HFFc6 (cell line): ENCODE results near the gene SIGLEC7. TPM values are rescaled to one million over a fixed set of nuclear protein-coding genes. Genes with fewer than 3 reads are reported as not detected.

Experiments
- DNase-seq: peaks from one replicate; pipeline ENCODE4 v3.0.0-alpha.2; 2018
- H3K27ac Mint-ChIP-seq: 2 replicates; pipeline ENCODE4 v1.8.0; 2020; ENCODE audit warnings: mild to moderate bottlenecking, mixed read lengths
- H3K27me3 Mint-ChIP-seq: 2 replicates; pipeline ENCODE4 v1.8.0; 2021; ENCODE audit warnings: mild to moderate bottlenecking, moderate library complexity, mixed read lengths; ENCODE audit not compliant: insufficient read depth
- H3K36me3 Mint-ChIP-seq: 2 replicates; pipeline ENCODE4 v1.8.0; 2021; ENCODE audit warnings: low read depth, mixed read lengths
- H3K4me1 Mint-ChIP-seq: 2 replicates; pipeline ENCODE4 v1.8.0; 2020; ENCODE audit warnings: low read depth, mixed read lengths
- H3K4me3 Mint-ChIP-seq: 2 replicates; pipeline ENCODE4 v1.8.0; 2020; ENCODE audit warnings: mild to moderate bottlenecking, moderate library complexity, mixed read lengths
- H3K9me3 Mint-ChIP-seq: 2 replicates; pipeline ENCODE4 v1.8.0; 2020; ENCODE audit warnings: mild to moderate bottlenecking, mixed read lengths
- total RNA-seq, 6 experiments: library from RNA; stranded (reverse); fragmentation: NEBNext Ultra II Directional; extraction: Animal tissue kit (Norgen Biotek cat#: 25700); gene quantifications; 2 replicates in 1 of 6; 3 replicates in 5 of 6; pipeline ENCODE4 v1.2.3, GENCODE V29; 2021
- TF ChIP-seq, protein P1 (sequence below): fragments of 200-600 bp; sonication (generic); IDR thresholded peaks from 2 replicates; pipeline ENCODE4 v1.5.0; 2021; ENCODE audit warnings: antibody characterized with exemption, mild to moderate bottlenecking

SIGLEC7 gene
- total RNA-seq, 6 experiments from 2014 or later, result not detected

DNA sequence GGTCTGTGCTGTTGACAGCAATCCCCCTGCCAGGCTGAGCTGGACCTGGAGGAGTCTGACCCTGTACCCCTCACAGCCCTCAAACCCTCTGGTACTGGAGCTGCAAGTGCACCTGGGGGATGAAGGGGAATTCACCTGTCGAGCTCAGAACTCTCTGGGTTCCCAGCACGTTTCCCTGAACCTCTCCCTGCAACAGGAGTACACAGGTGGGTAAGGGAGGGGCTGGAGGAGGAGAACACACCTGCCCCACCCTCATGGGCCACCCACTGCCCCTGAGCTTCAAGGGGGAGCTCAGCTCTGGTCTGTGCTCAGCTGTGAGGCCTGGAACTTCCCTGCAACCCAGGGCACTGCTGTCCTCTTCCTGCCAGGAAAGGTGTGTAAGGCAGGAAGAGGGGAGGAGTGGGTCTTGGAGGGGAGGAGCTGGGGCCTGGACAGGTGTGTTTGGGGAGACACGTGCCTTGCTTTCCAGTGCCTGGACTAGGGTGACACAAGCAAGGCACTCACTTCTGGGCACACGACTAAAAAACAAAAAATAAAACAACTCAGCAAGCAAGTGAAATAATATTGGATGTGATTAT lies 3.9 kb downstream of the SIGLEC7 start:
- no peak overlapping the region for H3K4me3 Mint-ChIP-seq
- peaks cover 12% of the 10 kb centered on the region for H3K9me3 Mint-ChIP-seq
- peaks cover 13% of the 10 kb centered on the region for H3K27me3 Mint-ChIP-seq
- no peak for DNase-seq
- no peaks in the 10 kb centered on the region for H3K4me1 Mint-ChIP-seq
- H3K36me3 Mint-ChIP-seq, result no peaks in the 10 kb centered on the region
- no peak overlapping the region for H3K27ac Mint-ChIP-seq
- TF ChIP-seq, protein P1, sequence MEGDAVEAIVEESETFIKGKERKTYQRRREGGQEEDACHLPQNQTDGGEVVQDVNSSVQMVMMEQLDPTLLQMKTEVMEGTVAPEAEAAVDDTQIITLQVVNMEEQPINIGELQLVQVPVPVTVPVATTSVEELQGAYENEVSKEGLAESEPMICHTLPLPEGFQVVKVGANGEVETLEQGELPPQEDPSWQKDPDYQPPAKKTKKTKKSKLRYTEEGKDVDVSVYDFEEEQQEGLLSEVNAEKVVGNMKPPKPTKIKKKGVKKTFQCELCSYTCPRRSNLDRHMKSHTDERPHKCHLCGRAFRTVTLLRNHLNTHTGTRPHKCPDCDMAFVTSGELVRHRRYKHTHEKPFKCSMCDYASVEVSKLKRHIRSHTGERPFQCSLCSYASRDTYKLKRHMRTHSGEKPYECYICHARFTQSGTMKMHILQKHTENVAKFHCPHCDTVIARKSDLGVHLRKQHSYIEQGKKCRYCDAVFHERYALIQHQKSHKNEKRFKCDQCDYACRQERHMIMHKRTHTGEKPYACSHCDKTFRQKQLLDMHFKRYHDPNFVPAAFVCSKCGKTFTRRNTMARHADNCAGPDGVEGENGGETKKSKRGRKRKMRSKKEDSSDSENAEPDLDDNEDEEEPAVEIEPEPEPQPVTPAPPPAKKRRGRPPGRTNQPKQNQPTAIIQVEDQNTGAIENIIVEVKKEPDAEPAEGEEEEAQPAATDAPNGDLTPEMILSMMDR, result no peak

DNA sequence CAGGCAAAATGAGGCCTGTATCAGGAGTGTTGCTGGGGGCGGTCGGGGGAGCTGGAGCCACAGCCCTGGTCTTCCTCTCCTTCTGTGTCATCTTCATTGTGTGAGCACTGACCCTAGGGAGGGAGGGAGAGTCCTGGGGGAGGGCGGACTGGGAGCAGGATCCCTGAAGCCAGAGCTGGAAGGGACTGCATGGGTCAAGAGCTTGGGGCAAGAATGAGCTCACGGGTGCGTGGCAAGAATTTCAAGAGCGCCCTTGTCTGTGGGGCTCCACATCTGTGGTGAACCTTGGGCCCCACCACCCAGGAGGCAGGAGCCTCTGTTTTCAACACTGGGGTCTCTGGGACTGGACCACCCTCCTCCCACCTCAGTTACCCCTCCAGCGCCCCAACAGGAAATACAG lies 4.7 kb downstream of the SIGLEC7 start:
- H3K36me3 Mint-ChIP-seq, result no peaks in the 10 kb centered on the region

DNA sequence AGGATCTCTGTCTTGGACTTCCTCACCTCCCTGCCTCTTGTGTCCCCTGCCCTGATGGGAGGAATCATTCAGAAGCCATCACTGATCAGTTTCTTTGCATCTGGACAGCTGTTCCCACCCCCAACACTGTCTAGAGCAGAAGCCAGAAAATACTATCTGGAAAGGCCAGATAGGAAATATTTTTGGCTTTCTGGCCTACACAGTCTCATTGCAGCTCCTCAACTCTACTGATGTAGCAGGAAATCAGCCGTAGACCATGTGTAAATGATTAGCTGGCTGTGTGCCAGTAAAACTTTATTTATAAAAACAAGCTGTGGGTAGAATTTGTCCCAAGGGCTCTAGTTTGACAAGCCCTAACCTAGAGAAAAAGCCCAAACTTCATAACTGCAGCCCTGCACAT lies 5.6 kb downstream of the SIGLEC7 start:
- H3K4me1 Mint-ChIP-seq, result no peaks in the 10 kb centered on the region
- no peak overlapping the region for H3K27ac Mint-ChIP-seq
- H3K36me3 Mint-ChIP-seq, result no peaks in the 10 kb centered on the region
- TF ChIP-seq, protein P1, result no peak
- peaks cover 15% of the 10 kb centered on the region for H3K9me3 Mint-ChIP-seq
- peaks cover 6% of the 10 kb centered on the region for H3K27me3 Mint-ChIP-seq
- H3K4me3 Mint-ChIP-seq, result no peak overlapping the region
- no peak for DNase-seq

More for the DNA sequence above, 4.7 kb downstream of the SIGLEC7 start:
- TF ChIP-seq, protein P1, result no peak
- DNase-seq, result no peak
- Mint-ChIP-seq H3K27me3 (peaks cover 9% of the 10 kb centered on the region), H3K4me3 (no peak overlapping the region), H3K4me1 (no peaks in the 10 kb centered on the region), H3K27ac (no peak overlapping the region), H3K9me3 (peaks cover 15% of the 10 kb centered on the region)

DNA sequence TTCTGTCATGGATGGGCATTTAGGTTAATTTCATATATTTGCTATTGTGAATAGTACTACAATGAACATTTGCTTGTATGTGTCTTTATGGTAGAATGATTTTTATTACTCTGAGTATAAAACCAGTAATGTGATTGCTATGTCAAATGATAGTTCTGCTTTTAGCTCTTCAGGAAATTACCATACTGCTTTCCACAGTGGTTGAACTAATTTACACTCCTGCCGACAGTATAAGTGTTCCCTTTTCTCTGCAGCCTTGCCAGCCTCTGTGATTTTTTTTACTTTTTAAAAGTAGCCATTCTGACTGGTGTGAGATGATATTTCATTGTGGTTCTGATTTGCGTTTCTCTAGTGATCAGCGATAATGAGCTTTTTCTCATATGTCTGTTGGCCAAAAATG lies 6.5 kb downstream of the SIGLEC7 start:
- Mint-ChIP-seq H3K27ac (no peak overlapping the region), H3K9me3 (peaks cover 20% of the 10 kb centered on the region), H3K4me1 (no peaks in the 10 kb centered on the region), H3K27me3 (peaks cover 6% of the 10 kb centered on the region), H3K36me3 (no peaks in the 10 kb centered on the region), H3K4me3 (no peak overlapping the region)
- TF ChIP-seq, protein P1, result no peak
- no peak for DNase-seq

DNA sequence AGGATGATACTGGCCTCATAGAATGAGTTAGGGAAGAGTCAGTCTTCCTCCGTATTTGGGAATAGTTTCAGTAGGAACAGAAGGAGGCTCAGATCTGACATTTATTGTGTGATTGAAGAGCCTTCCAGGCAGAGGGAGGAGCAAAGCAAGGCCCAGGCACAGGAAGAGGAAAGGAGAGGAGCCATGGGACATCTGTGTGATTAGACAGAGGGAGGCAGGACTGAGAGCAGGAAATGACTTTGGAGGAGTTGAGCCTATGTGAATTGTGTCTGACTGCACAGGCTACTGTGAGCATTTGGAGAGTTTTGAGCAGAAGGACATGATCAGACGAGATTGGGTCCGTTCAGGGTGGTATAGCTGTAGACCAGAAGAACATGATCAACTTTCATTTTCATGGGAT lies 8.5 kb downstream of the SIGLEC7 start:
- H3K9me3 Mint-ChIP-seq, result peaks cover 20% of the 10 kb centered on the region
- H3K27me3 Mint-ChIP-seq, result peaks cover 2% of the 10 kb centered on the region
- no peaks in the 10 kb centered on the region for H3K36me3 Mint-ChIP-seq
- H3K4me1 Mint-ChIP-seq, result no peaks in the 10 kb centered on the region
- TF ChIP-seq, protein P1, result no peak
- DNase-seq, result no peak
- no peak overlapping the region for H3K4me3 Mint-ChIP-seq
- no peak overlapping the region for H3K27ac Mint-ChIP-seq
